BLaER1 (cell line): Measurements from ENCODE around the gene FSCN2.

Experiments
- H3K27ac ChIP-seq: shearing (Covaris generic); formaldehyde crosslinking; 2 replicates; pipeline ENCODE4 v1.8.1; 2022
- H3K27me3 ChIP-seq: shearing (Covaris generic); formaldehyde crosslinking; 2 replicates; pipeline ENCODE4 v1.8.1; 2022
- H3K36me3 ChIP-seq: shearing (Covaris generic); formaldehyde crosslinking; 2 replicates; pipeline ENCODE4 v1.8.1; 2022
- H3K4me1 ChIP-seq: shearing (Covaris generic); formaldehyde crosslinking; 2 replicates; pipeline ENCODE4 v1.8.1; 2022
- H3K4me2 ChIP-seq: shearing (Covaris generic); formaldehyde crosslinking; 2 replicates; pipeline ENCODE4 v1.8.1; 2022
- H3K4me3 ChIP-seq: shearing (Covaris generic); formaldehyde crosslinking; 2 replicates; pipeline ENCODE4 v1.8.1; 2022
- H3K9ac ChIP-seq: shearing (Covaris generic); formaldehyde crosslinking; 2 replicates; pipeline ENCODE4 v1.8.1; 2022
- H3K9me3 ChIP-seq: shearing (Covaris generic); formaldehyde crosslinking; 2 replicates; pipeline ENCODE4 v1.8.1; 2022
- H4K20me1 ChIP-seq: shearing (Covaris generic); formaldehyde crosslinking; 2 replicates; pipeline ENCODE4 v1.8.1; 2022
- Cebpa-rat ChIP-seq: shearing (Covaris generic); IDR thresholded peaks from 2 replicates; pipeline ENCODE4 v1.8.1; 2022

The FSCN2 gene

GRCh38 chr17:81556175-81556691 is 28.1 kb downstream of the FSCN2 start:
- Histone ChIP-seq H3K4me1 (peaks cover 40% of the 10 kb centered on the region), H3K9ac (no peak overlapping the region), H3K27me3 (no peaks in the 10 kb centered on the region), H3K4me2 (no peak overlapping the region), H3K27ac (no peak overlapping the region), H3K36me3 (peaks cover 54% of the 10 kb centered on the region), H4K20me1 (peaks cover 9% of the 10 kb centered on the region), H3K4me3 (no peak overlapping the region), H3K9me3 (no peaks in the 10 kb centered on the region)
- no peak for TF ChIP-seq Cebpa-rat

GRCh38 chr17:81556863-81557262 is 28.7 kb downstream of the FSCN2 start:
- H3K27ac ChIP-seq: no peak overlapping the region
- H3K4me2 ChIP-seq: no peak overlapping the region
- no peak overlapping the region for H3K9ac ChIP-seq
- H3K9me3 ChIP-seq: no peaks in the 10 kb centered on the region
- peaks cover 60% of the 10 kb centered on the region for H3K36me3 ChIP-seq
- no peak for TF ChIP-seq Cebpa-rat
- no peak overlapping the region for H3K4me3 ChIP-seq
- H3K4me1 ChIP-seq: peaks cover 42% of the 10 kb centered on the region
- no peaks in the 10 kb centered on the region for H3K27me3 ChIP-seq
- 0 out of 2 replicates have a peak, but pooled peaks cover 4% of the 10 kb centered on the region for H4K20me1 ChIP-seq

GRCh38 chr17:81557276-81558114 is 29.3 kb downstream of the FSCN2 start:
- H3K4me1 ChIP-seq: peaks cover 42% of the 10 kb centered on the region
- peaks cover 67% of the 10 kb centered on the region for H3K36me3 ChIP-seq
- no peak overlapping the region for H3K4me3 ChIP-seq
- H3K27ac ChIP-seq: no peak overlapping the region; the same call in 1 of the 2 replicates
- H3K9me3 ChIP-seq: no peaks in the 10 kb centered on the region
- no peak for TF ChIP-seq Cebpa-rat
- H3K4me2 ChIP-seq: no peak overlapping the region
- no peaks in the 10 kb centered on the region for H3K27me3 ChIP-seq
- H4K20me1 ChIP-seq: 0 out of 2 replicates have a peak, but pooled peaks cover 4% of the 10 kb centered on the region
- H3K9ac ChIP-seq: no peak overlapping the region

DNA sequence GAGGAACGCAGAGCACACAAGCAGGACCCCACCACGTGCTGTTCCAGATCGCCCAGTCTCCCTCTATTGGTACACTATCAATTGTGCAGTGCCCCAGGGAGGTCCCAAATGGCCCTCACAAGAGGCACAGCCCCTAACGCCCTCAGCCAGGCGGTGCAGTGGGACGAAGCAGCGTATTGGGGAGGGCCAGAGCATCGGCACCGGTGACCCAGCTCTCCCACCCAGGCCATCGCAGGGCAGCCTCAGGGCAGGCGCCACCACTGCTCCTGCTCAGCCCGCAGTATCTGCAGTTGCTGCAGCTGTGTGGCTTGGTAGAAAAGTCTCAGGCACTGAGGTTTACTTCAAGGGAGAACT is 29.9 kb downstream of the FSCN2 start:
- no peaks in the 10 kb centered on the region for H3K27me3 ChIP-seq
- H3K9ac ChIP-seq: no peak overlapping the region
- peaks cover 73% of the 10 kb centered on the region for H3K36me3 ChIP-seq
- no peak for TF ChIP-seq Cebpa-rat
- H3K9me3 ChIP-seq: no peaks in the 10 kb centered on the region
- no peak overlapping the region for H3K4me3 ChIP-seq
- no peak overlapping the region for H3K4me2 ChIP-seq
- H3K27ac ChIP-seq: no peak overlapping the region
- peaks cover 42% of the 10 kb centered on the region for H3K4me1 ChIP-seq
- H4K20me1 ChIP-seq: 0 out of 2 replicates have a peak, but pooled peaks cover 4% of the 10 kb centered on the region

DNA sequence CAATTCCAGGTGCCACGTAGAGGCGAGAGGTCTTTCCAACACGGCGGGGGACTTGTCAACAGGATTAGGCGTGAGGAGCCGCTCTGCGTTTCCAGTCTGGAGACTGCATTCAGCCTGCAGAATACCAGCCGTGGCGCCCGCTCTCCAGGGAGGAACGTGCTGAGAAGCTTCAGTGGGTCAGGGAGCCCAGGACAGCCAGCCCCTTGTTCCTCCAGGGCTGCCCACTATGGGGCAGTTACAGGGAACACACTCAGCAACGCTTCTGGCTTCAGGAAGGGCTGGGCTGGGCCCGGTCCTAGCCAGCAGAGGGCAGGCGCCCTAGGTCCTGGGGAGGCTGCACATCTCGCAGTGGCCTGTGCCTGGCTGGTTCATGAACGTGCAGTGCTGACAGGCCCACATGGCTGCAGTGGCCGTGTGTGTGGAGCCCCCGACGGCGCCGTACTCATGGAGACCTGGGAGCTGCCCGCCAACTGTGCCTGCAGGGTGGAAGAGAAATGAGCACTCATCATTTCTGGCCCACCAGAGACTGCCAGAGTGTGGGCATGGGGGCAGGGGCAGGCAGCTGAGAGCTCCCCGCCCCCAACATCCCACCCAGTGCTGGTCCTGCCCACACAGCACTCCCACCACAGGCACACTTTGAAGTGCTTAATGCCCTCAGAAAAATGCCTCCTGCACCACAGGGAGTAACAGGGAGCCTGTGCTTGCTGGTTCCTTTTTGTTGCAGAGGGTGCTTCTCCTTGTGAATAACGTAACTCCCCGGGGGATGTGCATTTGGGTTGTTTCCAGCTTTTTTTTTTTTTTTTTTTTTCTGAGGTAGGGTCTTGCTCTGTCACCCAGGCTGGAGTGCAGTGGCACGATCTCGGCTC is 31.0 kb downstream of the FSCN2 start:
- Histone ChIP-seq H4K20me1 (0 out of 2 replicates have a peak, but pooled peaks cover 4% of the 10 kb centered on the region), H3K4me2 (no peak overlapping the region), H3K9me3 (no peaks in the 10 kb centered on the region), H3K4me3 (no peak overlapping the region), H3K27me3 (no peaks in the 10 kb centered on the region), H3K4me1 (peaks cover 31% of the 10 kb centered on the region), H3K9ac (no peak overlapping the region), H3K36me3 (peaks cover 84% of the 10 kb centered on the region), H3K27ac (peak overlapping the region; percentile 22; the same call in 1 of the 2 replicates)
- no peak for TF ChIP-seq Cebpa-rat

DNA sequence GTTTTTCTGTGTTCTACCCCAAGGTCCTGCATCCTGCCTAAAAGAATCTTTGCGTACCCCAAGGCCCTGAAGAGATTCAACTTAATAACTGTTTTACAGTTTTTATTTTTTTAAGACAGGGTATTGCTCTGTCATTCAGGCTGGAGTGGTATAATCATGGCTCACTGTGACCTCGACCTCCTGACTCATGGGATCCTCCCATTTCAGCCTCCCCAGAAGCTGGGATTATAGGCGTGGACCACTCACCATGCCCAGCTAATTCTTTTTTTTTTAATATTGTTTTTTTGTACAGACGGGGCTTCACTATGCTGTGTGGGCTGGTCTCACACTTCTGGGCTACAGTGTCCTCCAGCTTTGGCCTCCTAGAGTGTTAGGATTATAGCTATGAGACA is 33.3 kb downstream of the FSCN2 start:
- Histone ChIP-seq H4K20me1 (peaks cover 10% of the 10 kb centered on the region), H3K27ac (no peak overlapping the region), H3K27me3 (no peaks in the 10 kb centered on the region), H3K9ac (peak overlapping the region; percentile 34; the same call in 1 of the 2 replicates), H3K4me3 (no peak overlapping the region), H3K36me3 (peaks cover 98% of the 10 kb centered on the region), H3K4me1 (peaks cover 36% of the 10 kb centered on the region), H3K9me3 (no peaks in the 10 kb centered on the region), H3K4me2 (peak overlapping the region; percentile 30)
- TF ChIP-seq Cebpa-rat: no peak

DNA sequence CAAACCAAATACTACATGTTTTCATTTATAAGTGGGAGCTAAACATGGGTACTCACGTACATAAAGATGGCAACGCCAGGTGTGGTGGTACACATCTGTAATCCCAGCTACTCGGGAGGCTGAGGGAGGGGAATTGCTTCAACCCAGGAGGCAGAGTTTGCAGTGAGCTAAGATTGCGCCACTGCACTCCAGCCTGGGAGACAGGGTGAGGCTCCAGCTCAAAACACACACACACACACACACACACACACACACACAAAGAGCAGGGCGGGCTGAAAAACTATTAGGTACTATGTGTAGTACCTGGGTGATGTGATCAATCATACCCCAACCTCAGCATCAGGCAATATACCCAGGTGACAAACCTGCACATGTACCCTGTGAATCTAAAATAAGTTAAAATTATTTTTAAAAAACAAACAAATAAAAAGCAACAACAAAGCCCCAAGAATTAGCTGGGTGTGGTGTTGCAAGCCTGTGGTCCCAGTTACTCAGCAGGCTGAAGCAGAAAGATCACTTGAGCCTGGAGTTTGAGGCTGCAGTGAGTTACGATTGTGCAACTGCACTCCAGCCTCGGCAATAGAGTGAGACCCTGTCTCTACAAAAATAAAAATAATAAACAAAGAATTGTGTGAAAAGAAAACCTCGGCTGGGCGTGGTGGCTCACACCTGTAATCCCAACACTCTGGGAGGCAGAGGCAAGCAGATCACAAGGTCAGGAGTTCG is 35.8 kb downstream of the FSCN2 start:
- H3K4me1 ChIP-seq: peaks cover 56% of the 10 kb centered on the region
- H3K4me2 ChIP-seq: no peak overlapping the region
- H4K20me1 ChIP-seq: peaks cover 31% of the 10 kb centered on the region
- no peaks in the 10 kb centered on the region for H3K27me3 ChIP-seq
- no peak overlapping the region for H3K9ac ChIP-seq
- no peak overlapping the region for H3K27ac ChIP-seq
- 0 out of 2 replicates have a peak, but pooled peaks have one; percentile 11 for TF ChIP-seq Cebpa-rat
- H3K9me3 ChIP-seq: no peaks in the 10 kb centered on the region
- no peak overlapping the region for H3K4me3 ChIP-seq
- H3K36me3 ChIP-seq: peaks cover 92% of the 10 kb centered on the region

DNA sequence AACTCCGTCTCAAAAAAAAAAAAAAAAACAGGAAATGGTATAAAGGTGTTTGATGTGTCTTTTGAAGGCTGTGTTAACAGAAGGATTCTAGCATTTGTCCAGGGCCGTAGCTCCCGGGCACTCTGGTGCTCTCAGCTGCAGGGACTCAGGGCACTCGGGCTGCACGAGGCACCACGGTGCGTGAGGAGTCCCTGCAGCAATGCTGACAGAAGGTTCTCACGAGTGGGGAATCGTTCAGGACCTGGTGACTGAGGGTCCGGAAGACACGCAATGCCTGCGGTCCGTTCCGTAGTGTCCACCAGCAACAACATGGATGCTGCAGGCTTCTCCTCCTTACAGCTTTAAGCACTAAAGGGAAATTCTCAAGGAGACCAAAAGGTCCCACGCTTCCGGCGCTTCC is 36.6 kb downstream of the FSCN2 start:
- Histone ChIP-seq H4K20me1 (peaks cover 36% of the 10 kb centered on the region), H3K27me3 (no peaks in the 10 kb centered on the region), H3K36me3 (peaks cover 94% of the 10 kb centered on the region), H3K9me3 (no peaks in the 10 kb centered on the region), H3K4me2 (no peak overlapping the region), H3K27ac (no peak overlapping the region), H3K4me1 (peaks cover 49% of the 10 kb centered on the region), H3K9ac (no peak overlapping the region), H3K4me3 (no peak overlapping the region)
- no peak for TF ChIP-seq Cebpa-rat

DNA sequence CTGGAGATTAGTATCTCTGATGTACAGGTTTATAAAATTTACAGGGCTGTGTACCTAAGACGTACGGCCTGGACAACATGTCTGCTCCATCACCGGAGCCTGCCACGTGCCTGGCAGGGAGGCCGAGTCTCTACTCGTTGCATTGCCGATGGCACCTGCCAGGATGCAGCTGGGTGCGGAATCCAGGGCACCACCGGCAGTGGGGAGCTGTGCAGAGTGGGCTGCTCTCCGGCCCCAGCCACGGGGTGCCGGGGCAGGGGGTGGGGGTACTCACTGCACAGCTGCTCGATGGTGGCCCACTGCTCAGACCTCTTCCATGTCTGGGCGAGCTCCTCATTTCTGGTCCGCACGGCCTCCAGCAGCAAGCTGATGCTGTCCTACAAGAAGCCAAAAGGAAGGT is 37.1 kb downstream of the FSCN2 start:
- H3K4me3 ChIP-seq: no peak overlapping the region
- H4K20me1 ChIP-seq: peaks cover 36% of the 10 kb centered on the region
- peaks cover 45% of the 10 kb centered on the region for H3K4me1 ChIP-seq
- H3K9ac ChIP-seq: no peak overlapping the region
- no peaks in the 10 kb centered on the region for H3K9me3 ChIP-seq
- no peaks in the 10 kb centered on the region for H3K27me3 ChIP-seq
- no peak for TF ChIP-seq Cebpa-rat
- no peak overlapping the region for H3K4me2 ChIP-seq
- peaks cover 95% of the 10 kb centered on the region for H3K36me3 ChIP-seq
- H3K27ac ChIP-seq: no peak overlapping the region
